ENCODE results near the gene GNAL. TPM values are rescaled to one million over a fixed set of nuclear protein-coding genes. Genes with fewer than 3 reads are reported as not detected.

Gene GNAL
- total RNA-seq, 2 experiments from 2014 or later: 0.04 to 0.27 TPM

GRCh38 chr18:11661430-11661829 lies 27.6 kb upstream of the GNAL start:
- H3K27me3 Mint-ChIP-seq: peaks cover 9% of the 10 kb centered on the region
- H3K27ac Mint-ChIP-seq: no peak overlapping the region
- POLR2A ChIA-PET: no interaction called here
- DNase-seq: no peak
- no peaks in the 10 kb centered on the region for H3K9me3 Mint-ChIP-seq
- CTCF ChIA-PET: no interaction called here
- no peak overlapping the region for H3K4me3 Mint-ChIP-seq
- no peaks in the 10 kb centered on the region for H3K36me3 Mint-ChIP-seq (ENCODE audit: low read depth)
- no peaks in the 10 kb centered on the region for H3K4me1 Mint-ChIP-seq

- Mint-ChIP-seq H3K4me3 (no peak overlapping the region), H3K27me3 (peaks cover 3% of the 10 kb centered on the region), H3K4me1 (no peaks in the 10 kb centered on the region), H3K9me3 (no peaks in the 10 kb centered on the region), H3K27ac (no peak overlapping the region), H3K36me3 (ENCODE audit: low read depth) (no peaks in the 10 kb centered on the region)
- DNase-seq: no peak
- CTCF ChIA-PET: no interaction called here
- POLR2A ChIA-PET: no interaction called here
These were observed 25.5 kb upstream of the GNAL start for GRCh38 chr18:11663439-11664029.

GRCh38 chr18:11664286-11664685 lies 24.8 kb upstream of the GNAL start:
- DNase-seq: no peak

DNA sequence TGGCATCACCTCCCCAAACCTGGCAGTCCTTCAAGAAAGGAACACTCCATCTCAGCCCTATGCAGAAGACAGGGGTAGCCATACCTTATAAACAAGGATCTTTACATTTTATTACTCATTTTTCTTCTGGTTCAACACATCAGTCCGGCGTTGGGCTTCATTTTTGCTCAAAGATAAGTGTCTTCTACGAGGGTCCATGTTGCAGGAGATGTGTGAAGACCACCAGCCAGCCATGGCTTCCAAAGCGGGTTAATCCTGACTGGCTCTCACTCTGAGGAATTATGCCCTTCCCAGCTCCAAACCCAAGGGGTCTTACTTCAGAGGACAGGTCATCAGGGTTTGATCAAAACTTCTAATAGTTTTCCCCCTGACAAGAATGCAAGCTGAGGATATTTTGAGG lies 23.9 kb upstream of the GNAL start:
- H3K27ac Mint-ChIP-seq: no peak overlapping the region
- no peak for DNase-seq
- H3K4me3 Mint-ChIP-seq: no peak overlapping the region
- POLR2A ChIA-PET: no interaction called here
- no peaks in the 10 kb centered on the region for H3K4me1 Mint-ChIP-seq
- peaks cover 2% of the 10 kb centered on the region for H3K27me3 Mint-ChIP-seq
- CTCF ChIA-PET: interaction anchor here (1.7 kb wide), 1 partner anchor 12 kb away, joined by 6 read pairs; no protein-coding TSS in a partner anchor
- no peaks in the 10 kb centered on the region for H3K9me3 Mint-ChIP-seq
- H3K36me3 Mint-ChIP-seq (ENCODE audit: low read depth): no peaks in the 10 kb centered on the region

More at GRCh38 chr18:11664286-11664685, 24.8 kb upstream of the GNAL start:
- Mint-ChIP-seq H3K9me3 (no peaks in the 10 kb centered on the region), H3K27me3 (peaks cover 3% of the 10 kb centered on the region), H3K36me3 (ENCODE audit: low read depth) (no peaks in the 10 kb centered on the region), H3K27ac (no peak overlapping the region), H3K4me3 (no peak overlapping the region), H3K4me1 (no peaks in the 10 kb centered on the region)
- ChIA-PET CTCF (no interaction called here), POLR2A (no interaction called here)

- Mint-ChIP-seq H3K9me3 (no peaks in the 10 kb centered on the region), H3K27ac (no peak overlapping the region), H3K36me3 (ENCODE audit: low read depth) (no peaks in the 10 kb centered on the region), H3K4me3 (no peak overlapping the region), H3K4me1 (no peaks in the 10 kb centered on the region), H3K27me3 (peaks cover 2% of the 10 kb centered on the region)
- no peak for DNase-seq
- ChIA-PET POLR2A (no interaction called here), CTCF (interaction anchor here (0.7 to 1.7 kb wide), 2 partner anchors 11 to 913 kb away, joined by 3 to 6 read pairs; no protein-coding TSS in a partner anchor)
These were observed 23.5 kb upstream of the GNAL start for GRCh38 chr18:11665587-11665986.

GRCh38 chr18:11666176-11666575 lies 22.9 kb upstream of the GNAL start:
- Mint-ChIP-seq H3K27me3 (peaks cover 2% of the 10 kb centered on the region), H3K36me3 (ENCODE audit: low read depth) (no peaks in the 10 kb centered on the region), H3K27ac (no peak overlapping the region), H3K4me1 (no peaks in the 10 kb centered on the region), H3K4me3 (no peak overlapping the region), H3K9me3 (no peaks in the 10 kb centered on the region)
- ChIA-PET CTCF (interaction anchor here (0.7 to 1.7 kb wide), 2 partner anchors 11 to 912 kb away, joined by 3 to 6 read pairs; no protein-coding TSS in a partner anchor), POLR2A (no interaction called here)
- no peak for DNase-seq

DNA sequence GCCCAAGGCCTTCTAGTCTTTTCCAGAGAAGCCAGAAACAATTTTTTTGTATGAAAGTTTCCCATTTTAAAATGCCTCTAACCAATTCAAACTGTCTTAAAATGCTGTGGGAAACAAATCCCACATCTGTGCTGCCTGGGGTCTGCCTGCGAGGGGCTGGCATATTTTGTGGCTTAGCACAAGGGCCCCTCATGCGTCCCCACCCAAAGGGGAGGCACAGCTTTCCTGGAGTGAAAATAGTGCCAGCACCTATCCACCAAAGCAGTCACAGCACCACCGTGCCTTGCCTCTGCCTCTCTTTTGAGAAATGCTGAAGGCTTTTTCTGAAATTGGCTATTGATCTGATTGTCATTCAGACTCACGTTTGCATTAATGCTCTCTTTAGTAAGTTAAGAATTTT lies 22.2 kb upstream of the GNAL start:
- CTCF ChIA-PET: interaction anchor here (1.7 kb wide), 1 partner anchor 10 kb away, joined by 6 read pairs; no protein-coding TSS in a partner anchor
- Mint-ChIP-seq H3K27me3 (peaks cover 2% of the 10 kb centered on the region), H3K36me3 (ENCODE audit: low read depth) (no peaks in the 10 kb centered on the region), H3K9me3 (no peaks in the 10 kb centered on the region), H3K4me3 (no peak overlapping the region), H3K4me1 (no peaks in the 10 kb centered on the region), H3K27ac (no peak overlapping the region)
- POLR2A ChIA-PET: no interaction called here
- no peak for DNase-seq

GRCh38 chr18:11667578-11667977 lies 21.5 kb upstream of the GNAL start:
- CTCF ChIA-PET: no interaction called here
- no peak overlapping the region for H3K4me3 Mint-ChIP-seq
- H3K27me3 Mint-ChIP-seq: peaks cover 2% of the 10 kb centered on the region
- POLR2A ChIA-PET: no interaction called here
- no peaks in the 10 kb centered on the region for H3K9me3 Mint-ChIP-seq
- no peak for DNase-seq
- no peaks in the 10 kb centered on the region for H3K4me1 Mint-ChIP-seq
- no peaks in the 10 kb centered on the region for H3K36me3 Mint-ChIP-seq (ENCODE audit: low read depth)
- no peak overlapping the region for H3K27ac Mint-ChIP-seq

- no peaks in the 10 kb centered on the region for H3K4me1 Mint-ChIP-seq
- ChIA-PET CTCF (interaction anchor here (0.6 kb wide), 1 partner anchor 68 kb away, joined by 3 read pairs; no protein-coding TSS in a partner anchor), POLR2A (no interaction called here)
- no peaks in the 10 kb centered on the region for H3K36me3 Mint-ChIP-seq (ENCODE audit: low read depth)
- peaks cover 2% of the 10 kb centered on the region for H3K27me3 Mint-ChIP-seq
- no peak overlapping the region for H3K4me3 Mint-ChIP-seq
- no peak for DNase-seq
- H3K9me3 Mint-ChIP-seq: no peaks in the 10 kb centered on the region
- no peak overlapping the region for H3K27ac Mint-ChIP-seq
These were observed 20.5 kb upstream of the GNAL start for GRCh38 chr18:11668441-11669169.

DNA sequence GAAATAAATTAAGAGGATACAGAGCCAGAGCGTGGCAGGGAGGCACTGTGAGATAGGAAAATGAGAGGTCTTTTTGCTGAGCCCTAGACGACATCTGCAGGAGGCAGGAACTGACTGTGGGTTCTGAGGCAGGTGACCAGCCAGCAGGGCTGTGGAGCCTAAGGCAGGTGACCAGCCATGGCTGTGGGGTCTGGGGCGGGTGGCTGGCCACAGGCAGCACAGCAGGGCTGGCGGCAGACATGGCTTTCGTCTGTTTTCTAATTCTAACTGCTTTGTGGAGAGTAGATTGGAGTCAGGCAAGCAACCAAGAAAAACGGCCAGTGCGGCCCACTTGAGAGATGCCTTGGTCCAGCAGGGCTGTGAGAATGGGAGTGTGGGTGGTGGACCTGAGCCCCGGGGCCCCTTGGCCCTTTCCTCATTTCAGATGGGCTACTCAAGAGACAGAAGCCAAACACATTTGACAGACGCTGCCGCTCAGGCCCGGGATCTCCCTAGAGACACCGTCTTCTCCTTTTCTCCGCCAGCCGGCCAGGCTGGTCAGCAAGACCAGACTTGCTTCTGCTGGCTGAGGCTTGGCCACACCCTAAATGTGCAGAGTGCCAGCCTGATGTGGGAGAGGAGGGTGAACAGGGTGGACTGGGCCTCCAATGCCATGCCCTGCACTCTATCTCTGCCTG lies 19.7 kb upstream of the GNAL start:
- Mint-ChIP-seq H3K9me3 (no peaks in the 10 kb centered on the region), H3K27me3 (peaks cover 2% of the 10 kb centered on the region), H3K27ac (no peak overlapping the region), H3K36me3 (ENCODE audit: low read depth) (no peaks in the 10 kb centered on the region), H3K4me1 (no peaks in the 10 kb centered on the region), H3K4me3 (no peak overlapping the region)
- ChIA-PET POLR2A (no interaction called here), CTCF (interaction anchor here (1.5 kb wide), 1 partner anchor 14 kb away, joined by 5 read pairs; no protein-coding TSS in a partner anchor)
- no peak for DNase-seq

DNA sequence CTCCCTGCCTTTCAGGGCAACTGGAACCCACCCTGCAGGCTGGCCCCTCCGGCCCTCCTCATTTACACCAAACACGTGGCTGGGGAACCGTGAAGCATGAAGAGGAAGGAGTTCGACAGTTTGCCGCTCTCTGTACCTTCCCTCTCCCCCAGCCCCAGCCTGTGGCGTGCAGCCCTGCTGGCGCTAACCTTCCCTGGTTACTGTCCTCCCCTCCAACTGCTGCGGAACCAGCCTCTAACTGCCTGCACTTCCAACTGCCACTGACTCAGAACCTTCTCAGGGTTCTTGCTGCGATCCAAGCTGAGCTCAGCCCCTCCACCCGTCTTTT lies 19.2 kb upstream of the GNAL start:
- Mint-ChIP-seq H3K36me3 (ENCODE audit: low read depth) (no peaks in the 10 kb centered on the region), H3K27me3 (peaks cover 2% of the 10 kb centered on the region), H3K4me3 (no peak overlapping the region), H3K9me3 (no peaks in the 10 kb centered on the region), H3K27ac (no peak overlapping the region), H3K4me1 (no peaks in the 10 kb centered on the region)
- ChIA-PET CTCF (interaction anchor here (1.5 kb wide), 1 partner anchor 15 kb away, joined by 5 read pairs; no protein-coding TSS in a partner anchor), POLR2A (no interaction called here)
- no peak for DNase-seq

GRCh38 chr18:11671156-11671555 lies 17.9 kb upstream of the GNAL start:
- H3K36me3 Mint-ChIP-seq (ENCODE audit: low read depth): no peaks in the 10 kb centered on the region
- H3K4me1 Mint-ChIP-seq: no peaks in the 10 kb centered on the region
- no peak overlapping the region for H3K27ac Mint-ChIP-seq
- no peak overlapping the region for H3K4me3 Mint-ChIP-seq
- ChIA-PET POLR2A (no interaction called here), CTCF (interaction anchor here (1.5 kb wide), 1 partner anchor 16 kb away, joined by 5 read pairs; no protein-coding TSS in a partner anchor)
- H3K27me3 Mint-ChIP-seq: peaks cover 2% of the 10 kb centered on the region
- no peaks in the 10 kb centered on the region for H3K9me3 Mint-ChIP-seq
- DNase-seq: no peak

DNA sequence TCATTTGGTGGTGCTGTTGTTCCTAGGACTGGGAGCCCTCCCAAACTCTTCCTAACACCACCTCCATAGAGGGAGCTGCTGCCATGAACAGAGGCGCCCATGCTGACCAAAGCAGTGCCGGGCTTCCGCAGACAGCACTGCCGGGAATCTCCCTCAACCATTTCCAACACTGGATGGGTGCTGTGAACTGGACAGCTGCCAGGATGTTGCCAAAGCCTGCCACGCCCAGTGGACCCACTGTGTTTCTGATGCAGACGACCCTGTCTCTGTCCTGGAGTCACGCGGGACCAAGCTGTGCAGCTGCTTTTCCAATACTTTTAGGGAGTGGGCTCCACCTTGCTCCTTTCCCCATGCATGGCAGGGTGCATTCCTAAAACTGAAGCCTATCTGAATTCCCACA lies 16.9 kb upstream of the GNAL start:
- Mint-ChIP-seq H3K4me3 (no peak overlapping the region), H3K27ac (no peak overlapping the region), H3K36me3 (ENCODE audit: low read depth) (no peaks in the 10 kb centered on the region), H3K27me3 (peaks cover 4% of the 10 kb centered on the region), H3K9me3 (no peaks in the 10 kb centered on the region), H3K4me1 (no peaks in the 10 kb centered on the region)
- ChIA-PET POLR2A (no interaction called here), CTCF (no interaction called here)
- no peak for DNase-seq

Measured in activated CD4-positive, alpha-beta T cell treated with anti-CD3 and anti-CD28 coated beads, Interleukin-2, amount 10 ng/mL, durations not matched to agents 7 days and 5 days (primary cell).